MCF 10A (cell line): ENCODE measurements around the gene RALY. TPM values are rescaled to one million over a fixed set of nuclear protein-coding genes. Genes with fewer than 3 reads are reported as not detected.

ENCODE experiments used
- microRNA-seq: library from miRNA; unstranded; fragments of <30 nt; microRNA quantifications from one replicate; pipeline ENCODE4 v1.2.0, GENCODE V29; 2022
- total RNA-seq: library from RNA; stranded (reverse); gene quantifications from 2 replicates; pipeline ENCODE4 v1.2.3, GENCODE V29; 2022

Gene RALY
- total RNA-seq, 1 experiment from 2014 or later, result 120 TPM

Small RNA genes lying within 50 kb of the gene (microRNA-seq; reads per million reads assigned to microRNA genes)
- gene MIR4755, result not detected

Other genes with a start within 250 kb of the RALY start
- 77.6 and 95.2 TPM in 2 replicates for gene CHMP4B, start 182.6 kb upstream of the RALY start, total RNA-seq
- gene EIF2S2, start 118.3 kb downstream of the RALY start, total RNA-seq, result 151 and 191 TPM in 2 replicates
- not detected in 2 replicates for gene ASIP, start 247.5 kb downstream of the RALY start, total RNA-seq